Measurements from ENCODE around the gene ARMH4. TPM values are rescaled to one million over a fixed set of nuclear protein-coding genes. Genes with fewer than 3 reads are reported as not detected.

The ARMH4 gene
- total RNA-seq, 4 donors from 2014 or later, result 5.0 to 8.0 (median 5.8) TPM

DNA sequence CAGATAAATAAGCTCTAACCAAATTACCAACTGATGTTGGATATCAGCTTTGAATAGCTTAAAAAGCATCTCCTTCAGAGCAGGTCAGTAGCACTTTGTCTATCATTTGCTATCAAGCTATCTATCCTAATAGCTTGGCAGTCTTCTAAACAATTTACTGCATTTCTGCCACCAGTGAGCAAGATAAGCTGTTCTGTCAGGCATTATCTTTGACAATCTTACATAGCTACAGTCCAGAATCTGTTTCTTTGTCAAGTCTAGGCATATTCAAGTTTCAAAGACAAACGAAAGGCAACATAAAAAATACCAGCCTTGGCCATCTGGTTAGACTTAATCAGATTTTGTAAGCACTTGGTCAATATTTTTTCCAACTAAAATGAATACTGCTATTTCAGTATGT lies 5.6 kb downstream of the ARMH4 start:
- Histone ChIP-seq H3K27ac (replicated peaks in 1 of 4) (no peak overlapping the region), H3K27me3 (no peaks in the 10 kb centered on the region), H3K4me1 (peaks cover 0 to 8% (median 6%) of the 10 kb centered on the region in 4 donors), H3K4me3 (no peak overlapping the region), H3K9me3 (no peaks in the 10 kb centered on the region), H3K36me3 (no peaks in the 10 kb centered on the region)
- no peak for DNase-seq (ENCODE audit: extremely low spot score)
- TF ChIP-seq, protein P1, sequence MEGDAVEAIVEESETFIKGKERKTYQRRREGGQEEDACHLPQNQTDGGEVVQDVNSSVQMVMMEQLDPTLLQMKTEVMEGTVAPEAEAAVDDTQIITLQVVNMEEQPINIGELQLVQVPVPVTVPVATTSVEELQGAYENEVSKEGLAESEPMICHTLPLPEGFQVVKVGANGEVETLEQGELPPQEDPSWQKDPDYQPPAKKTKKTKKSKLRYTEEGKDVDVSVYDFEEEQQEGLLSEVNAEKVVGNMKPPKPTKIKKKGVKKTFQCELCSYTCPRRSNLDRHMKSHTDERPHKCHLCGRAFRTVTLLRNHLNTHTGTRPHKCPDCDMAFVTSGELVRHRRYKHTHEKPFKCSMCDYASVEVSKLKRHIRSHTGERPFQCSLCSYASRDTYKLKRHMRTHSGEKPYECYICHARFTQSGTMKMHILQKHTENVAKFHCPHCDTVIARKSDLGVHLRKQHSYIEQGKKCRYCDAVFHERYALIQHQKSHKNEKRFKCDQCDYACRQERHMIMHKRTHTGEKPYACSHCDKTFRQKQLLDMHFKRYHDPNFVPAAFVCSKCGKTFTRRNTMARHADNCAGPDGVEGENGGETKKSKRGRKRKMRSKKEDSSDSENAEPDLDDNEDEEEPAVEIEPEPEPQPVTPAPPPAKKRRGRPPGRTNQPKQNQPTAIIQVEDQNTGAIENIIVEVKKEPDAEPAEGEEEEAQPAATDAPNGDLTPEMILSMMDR (IDR thresholded peaks at IDR 0.05), result no peak
- TF ChIP-seq POLR2AphosphoS5 (IDR thresholded peaks at IDR 0.05) (no peak), POLR2A (IDR thresholded peaks at IDR 0.05; ENCODE audit: low read depth) (no peak), EP300 (IDR thresholded peaks at IDR 0.05) (no peak)
- intact Hi-C loops (cut with DNase I), result no loop called here
- 63% methylated on average over 1 of the region's 1 CpG for WGBS

DNA sequence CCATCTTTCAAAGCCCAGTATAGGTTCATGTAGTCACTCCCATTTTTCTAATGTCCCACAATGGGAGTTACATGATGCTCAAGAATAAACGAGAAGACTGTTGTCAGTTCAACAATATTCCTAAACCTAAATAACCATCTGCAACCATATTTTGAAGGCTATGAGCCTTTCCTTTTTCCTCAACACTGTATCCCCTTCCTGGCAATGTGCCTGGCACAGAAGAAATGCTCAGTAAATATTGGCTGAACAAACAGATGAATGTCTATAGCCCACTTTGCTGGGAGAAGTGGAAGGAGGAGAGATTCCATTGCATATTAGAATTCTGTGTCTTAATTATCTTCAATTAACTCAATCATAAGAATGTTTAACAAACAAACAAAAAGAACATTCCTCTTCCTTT lies 6.1 kb downstream of the ARMH4 start:
- WGBS, result 71% methylated on average over 1 of the region's 1 CpG
- no peaks in the 10 kb centered on the region for H3K27me3 ChIP-seq
- no peak for DNase-seq (ENCODE audit: extremely low spot score)

DNA sequence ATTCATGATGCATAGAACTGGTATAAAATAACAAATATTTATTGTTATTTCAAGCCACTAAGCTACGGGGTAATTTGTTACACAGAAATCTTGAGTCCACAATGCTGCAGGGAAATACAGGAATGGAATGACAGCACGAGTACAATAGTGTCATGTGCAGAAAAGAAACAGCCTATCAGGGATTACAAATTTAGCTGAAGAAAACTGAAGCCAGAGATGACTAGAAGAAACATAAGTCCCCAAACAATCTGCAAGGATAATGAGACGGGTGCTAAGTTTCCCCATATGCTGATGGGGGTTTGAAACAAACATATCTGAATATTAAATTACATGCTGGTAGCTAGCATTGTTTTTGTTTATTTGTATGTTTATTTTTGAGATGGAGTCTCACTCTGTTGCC lies 8.9 kb downstream of the ARMH4 start:
- no peaks in the 10 kb centered on the region for H3K9me3 ChIP-seq
- intact Hi-C loops (cut with DNase I), result no loop called here
- H3K4me3 ChIP-seq, result no peak overlapping the region
- H3K27me3 ChIP-seq, result no peaks in the 10 kb centered on the region
- peaks cover 0 to 8% (median 3%) of the 10 kb centered on the region in 4 donors for H3K36me3 ChIP-seq
- no peak for TF ChIP-seq EP300 (IDR thresholded peaks at IDR 0.05)
- TF ChIP-seq, protein P1 (IDR thresholded peaks at IDR 0.05), result no peak
- TF ChIP-seq POLR2AphosphoS5 (IDR thresholded peaks at IDR 0.05), result no peak
- no peak for TF ChIP-seq POLR2A (IDR thresholded peaks at IDR 0.05; ENCODE audit: low read depth)
- H3K4me1 ChIP-seq, result no peaks in the 10 kb centered on the region
- WGBS, result 88% methylated on average over 3 of the region's 3 CpGs
- no peak for DNase-seq (ENCODE audit: extremely low spot score)
- no peak overlapping the region for H3K27ac ChIP-seq (replicated peaks in 1 of 4)

More for the DNA sequence above, 6.1 kb downstream of the ARMH4 start:
- no peak overlapping the region for H3K4me3 ChIP-seq
- TF ChIP-seq EP300 (IDR thresholded peaks at IDR 0.05) (no peak), POLR2AphosphoS5 (IDR thresholded peaks at IDR 0.05) (no peak), POLR2A (IDR thresholded peaks at IDR 0.05; ENCODE audit: low read depth) (no peak)
- TF ChIP-seq, protein P1 (IDR thresholded peaks at IDR 0.05), result no peak
- peaks cover 0 to 4% (median 3%) of the 10 kb centered on the region in 4 donors for H3K4me1 ChIP-seq
- H3K36me3 ChIP-seq, result no peaks in the 10 kb centered on the region
- intact Hi-C loops (cut with DNase I), result no loop called here
- H3K27ac ChIP-seq (replicated peaks in 1 of 4), result no peak overlapping the region
- H3K9me3 ChIP-seq, result no peaks in the 10 kb centered on the region

DNA sequence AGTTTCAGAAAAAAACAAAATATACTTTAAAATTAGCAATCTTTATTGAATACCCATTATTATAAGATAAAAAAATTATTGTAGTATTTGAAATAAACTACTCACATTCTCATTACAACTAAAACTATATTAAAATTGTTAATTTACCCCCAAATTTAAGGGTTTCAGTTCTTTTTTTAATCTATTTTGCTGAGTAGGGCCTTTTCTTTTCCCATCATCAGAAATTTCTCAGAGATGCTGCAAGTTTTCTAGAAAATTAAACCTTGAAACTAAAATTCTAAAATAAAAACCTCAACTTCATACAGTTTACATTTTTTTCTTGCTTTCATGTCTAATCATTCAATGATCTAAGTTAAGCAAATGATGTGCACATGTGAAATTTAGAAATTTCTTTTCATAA lies 10.1 kb downstream of the ARMH4 start:
- no peaks in the 10 kb centered on the region for H3K27me3 ChIP-seq
- no peak for DNase-seq (ENCODE audit: extremely low spot score)
- intact Hi-C loops (cut with DNase I), result no loop called here

More for the DNA sequence above, 10.1 kb downstream of the ARMH4 start:
- Histone ChIP-seq H3K27ac (replicated peaks in 1 of 4) (no peak overlapping the region), H3K9me3 (no peaks in the 10 kb centered on the region), H3K4me3 (no peak overlapping the region), H3K36me3 (peaks cover 0 to 13% (median 4%) of the 10 kb centered on the region in 4 donors), H3K4me1 (no peaks in the 10 kb centered on the region)
- TF ChIP-seq, protein P1 (IDR thresholded peaks at IDR 0.05), result no peak
- TF ChIP-seq POLR2AphosphoS5 (IDR thresholded peaks at IDR 0.05), result no peak
- TF ChIP-seq POLR2A (IDR thresholded peaks at IDR 0.05; ENCODE audit: low read depth), result no peak
- TF ChIP-seq EP300 (IDR thresholded peaks at IDR 0.05), result no peak

All from esophagus muscularis mucosa (tissue), 4 donors.